SU-DHL-6 (cell line): ENCODE data around the gene SMPDL3B.

Experiments
- CTCF ChIP-seq: fragments of 200-600 bp; sonication (generic); IDR thresholded peaks from one replicate; pipeline ENCODE4 v1.5.1; 2017; ENCODE audit warnings: antibody characterized with exemption, mild to moderate bottlenecking, low read length, moderate library complexity; ENCODE audit not compliant: insufficient read depth, poor library complexity, severe bottlenecking
- EZH2phosphoT487 ChIP-seq: fragments of 200-600 bp; sonication (generic), shearing (Covaris generic); conservative IDR thresholded peaks from 2 replicates; pipeline ENCODE4 v1.6.1; 2018; ENCODE audit warnings: mild to moderate bottlenecking, antibody characterized with exemption, low read length, moderate library complexity, mixed read lengths

- TF ChIP-seq CTCF (no peak), EZH2phosphoT487 (no peak)
Measured at GRCh38 chr1:27993241-27993640, 58.4 kb downstream of the SMPDL3B start.
